A549 (cell line): ENCODE measurements around the gene SPAG9.

ENCODE experiments used
- CTCF ChIP-seq: fragments of >200 bp; sonication (Bioruptor Twin); formaldehyde crosslinking; IDR thresholded peaks from 3 replicates; pipeline ENCODE4 v1.5.1; 2016
- JUNB ChIP-seq: fragments of >200 bp; sonication (Bioruptor Twin); formaldehyde crosslinking; IDR thresholded peaks from 2 replicates; pipeline ENCODE4 v1.6.1; 2016

- no peak for TF ChIP-seq CTCF
- TF ChIP-seq JUNB, result no peak
Observed at GRCh38 chr17:50938821-50939541, 181.7 kb downstream of the SPAG9 start.
